ENCODE data around the gene PNLDC1. TPM values are rescaled to one million over a fixed set of nuclear protein-coding genes. Genes with fewer than 3 reads are reported as not detected.
A peak's percentile ranks its signal among the peaks of the same experiment; 100 is the strongest.

PNLDC1 gene
- total RNA-seq (0.09 TPM in 1 of 2 replicates, not detected in the other), polyA plus RNA-seq (0.09 and 0.31 TPM in 2 replicates)

- no peaks in the 10 kb centered on the region for H3K27me3 ChIP-seq
- no peak for DNase-seq (ENCODE audit: low read depth in 1 of 2, low spot score in 1 of 2)
- H3K4me1 ChIP-seq (ENCODE audit: low read depth): no peaks in the 10 kb centered on the region
- no peak within 1 kb of the TSS for H3K27ac ChIP-seq
- peaks cover 18% of the 10 kb centered on the region for H3K36me3 ChIP-seq
- TF ChIP-seq CTCF (IDR thresholded peaks at IDR 0.05; ENCODE audit: low read depth, low read length): no peak
- no peak within 1 kb of the TSS for H3K4me3 ChIP-seq
- H3K9me3 ChIP-seq (ENCODE audit: low read depth): no peaks in the 10 kb centered on the region
Measured at GRCh38 chr6:159800141-159800865, at the start of gene PNLDC1. PNLDC1 (plus strand) TSS chr6:159800276; CDS start chr6:159800308, 32 bp downstream.

- Histone ChIP-seq H3K27ac (peak overlapping the region; percentile 5), H3K9me3 (ENCODE audit: low read depth) (no peaks in the 10 kb centered on the region), H3K36me3 (peaks cover 85% of the 10 kb centered on the region), H3K4me1 (ENCODE audit: low read depth) (no peaks in the 10 kb centered on the region), H3K4me3 (no peak overlapping the region), H3K27me3 (no peaks in the 10 kb centered on the region)
- no peak for TF ChIP-seq CTCF (IDR thresholded peaks at IDR 0.05; ENCODE audit: low read depth, low read length)
- no peak for DNase-seq (ENCODE audit: low read depth in 1 of 2, low spot score in 1 of 2)
Measured at GRCh38 chr6:159751448-159751847, 48.6 kb upstream of the PNLDC1 start.

GRCh38 chr6:159753081-159753872 lies 46.8 kb upstream of the PNLDC1 start:
- peak overlapping the region; percentile 39 for H3K27ac ChIP-seq
- no peak for DNase-seq (ENCODE audit: low read depth in 1 of 2, low spot score in 1 of 2)
- no peak overlapping the region for H3K4me3 ChIP-seq
- TF ChIP-seq CTCF (IDR thresholded peaks at IDR 0.05; ENCODE audit: low read depth, low read length): no peak
- no peaks in the 10 kb centered on the region for H3K27me3 ChIP-seq
- H3K9me3 ChIP-seq (ENCODE audit: low read depth): no peaks in the 10 kb centered on the region
- H3K4me1 ChIP-seq (ENCODE audit: low read depth): no peaks in the 10 kb centered on the region
- peaks cover 75% of the 10 kb centered on the region for H3K36me3 ChIP-seq

GRCh38 chr6:159754401-159754800 lies 45.7 kb upstream of the PNLDC1 start:
- H3K4me3 ChIP-seq: no peak overlapping the region
- H3K36me3 ChIP-seq: peaks cover 66% of the 10 kb centered on the region
- no peak overlapping the region for H3K27ac ChIP-seq
- TF ChIP-seq CTCF (IDR thresholded peaks at IDR 0.05; ENCODE audit: low read depth, low read length): no peak
- H3K27me3 ChIP-seq: no peaks in the 10 kb centered on the region
- no peaks in the 10 kb centered on the region for H3K4me1 ChIP-seq (ENCODE audit: low read depth)
- no peaks in the 10 kb centered on the region for H3K9me3 ChIP-seq (ENCODE audit: low read depth)
- DNase-seq (ENCODE audit: low read depth in 1 of 2, low spot score in 1 of 2): no peak

- peaks cover 58% of the 10 kb centered on the region for H3K36me3 ChIP-seq
- H3K27me3 ChIP-seq: no peaks in the 10 kb centered on the region
- no peak overlapping the region for H3K4me3 ChIP-seq
- no peaks in the 10 kb centered on the region for H3K9me3 ChIP-seq (ENCODE audit: low read depth)
- no peaks in the 10 kb centered on the region for H3K4me1 ChIP-seq (ENCODE audit: low read depth)
- no peak for TF ChIP-seq CTCF (IDR thresholded peaks at IDR 0.05; ENCODE audit: low read depth, low read length)
- DNase-seq (ENCODE audit: low read depth in 1 of 2, low spot score in 1 of 2): no peak
- no peak overlapping the region for H3K27ac ChIP-seq
Measured at GRCh38 chr6:159754959-159755914, 44.8 kb upstream of the PNLDC1 start.

All from cardiac muscle cell (in vitro differentiated cells and primary cell).